GM19351 (cell line): ENCODE measurements around the gene DCANP1.
A peak's percentile ranks its signal among the peaks of the same experiment; 100 is the strongest.

ENCODE experiments used
- ATAC-seq: cut with Tn5 transposase; IDR thresholded peaks from one replicate; pipeline ENCODE4 v1.9.1; 2021; ENCODE audit warnings: mild to moderate bottlenecking, moderate library complexity; ENCODE audit not compliant: unreplicated experiment

The DCANP1 gene

GRCh38 chr5:135443161-135443960 lies 3.8 kb downstream of the DCANP1 start:
- ATAC-seq, result no peak

GRCh38 chr5:135442431-135443160 lies 4.6 kb downstream of the DCANP1 start:
- no peak for ATAC-seq

- ATAC-seq, result no peak
Measured at GRCh38 chr5:135441919-135442318, 5.2 kb downstream of the DCANP1 start.

DNA sequence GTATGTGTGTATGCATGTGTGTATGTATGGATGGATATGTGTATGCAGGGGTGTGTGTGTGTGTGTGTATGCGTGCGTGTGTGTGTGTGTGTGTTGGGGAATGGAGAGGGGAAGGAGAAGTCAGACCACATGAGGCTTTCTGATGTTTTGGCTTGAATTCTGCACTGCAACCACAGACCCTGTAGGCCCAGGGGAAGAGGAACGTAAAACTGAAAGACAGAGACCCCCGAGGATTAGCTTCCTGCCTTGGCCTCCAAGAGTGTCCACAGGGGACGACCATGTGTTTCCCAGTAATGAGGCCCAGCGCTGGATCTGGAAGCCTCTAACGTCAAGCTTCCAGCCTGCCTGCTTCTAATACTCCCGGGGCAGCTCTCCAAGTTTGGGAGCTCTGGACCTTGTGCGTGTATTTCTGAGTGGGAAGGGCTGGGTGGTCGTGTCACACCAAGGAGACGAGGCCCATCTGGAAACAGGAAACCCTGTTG lies 5.8 kb downstream of the DCANP1 start:
- ATAC-seq, result no peak

DNA sequence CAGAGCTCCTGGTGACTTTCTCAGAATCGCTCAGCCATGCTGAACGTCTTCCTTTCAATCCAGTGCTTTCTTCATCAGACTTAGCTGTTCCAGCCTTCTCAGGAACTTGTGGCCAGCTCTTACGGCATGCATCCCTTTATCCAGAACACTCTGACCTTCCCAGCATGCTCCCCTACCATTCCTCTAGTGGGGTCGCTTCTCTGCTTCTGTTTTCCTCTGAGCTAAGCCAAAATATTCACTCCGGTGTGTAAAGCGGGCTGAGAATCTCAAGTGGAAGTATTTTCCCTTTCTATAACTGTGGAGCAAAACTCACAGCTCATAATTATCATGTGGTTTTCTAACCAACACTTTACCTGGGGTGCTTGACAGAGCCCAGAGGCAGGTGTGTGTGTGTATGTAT lies 6.2 kb downstream of the DCANP1 start:
- no peak for ATAC-seq

- no peak for ATAC-seq
Measured at GRCh38 chr5:135439231-135440205, 7.6 kb downstream of the DCANP1 start.

GRCh38 chr5:135438636-135439221 lies 8.4 kb downstream of the DCANP1 start:
- no peak for ATAC-seq

DNA sequence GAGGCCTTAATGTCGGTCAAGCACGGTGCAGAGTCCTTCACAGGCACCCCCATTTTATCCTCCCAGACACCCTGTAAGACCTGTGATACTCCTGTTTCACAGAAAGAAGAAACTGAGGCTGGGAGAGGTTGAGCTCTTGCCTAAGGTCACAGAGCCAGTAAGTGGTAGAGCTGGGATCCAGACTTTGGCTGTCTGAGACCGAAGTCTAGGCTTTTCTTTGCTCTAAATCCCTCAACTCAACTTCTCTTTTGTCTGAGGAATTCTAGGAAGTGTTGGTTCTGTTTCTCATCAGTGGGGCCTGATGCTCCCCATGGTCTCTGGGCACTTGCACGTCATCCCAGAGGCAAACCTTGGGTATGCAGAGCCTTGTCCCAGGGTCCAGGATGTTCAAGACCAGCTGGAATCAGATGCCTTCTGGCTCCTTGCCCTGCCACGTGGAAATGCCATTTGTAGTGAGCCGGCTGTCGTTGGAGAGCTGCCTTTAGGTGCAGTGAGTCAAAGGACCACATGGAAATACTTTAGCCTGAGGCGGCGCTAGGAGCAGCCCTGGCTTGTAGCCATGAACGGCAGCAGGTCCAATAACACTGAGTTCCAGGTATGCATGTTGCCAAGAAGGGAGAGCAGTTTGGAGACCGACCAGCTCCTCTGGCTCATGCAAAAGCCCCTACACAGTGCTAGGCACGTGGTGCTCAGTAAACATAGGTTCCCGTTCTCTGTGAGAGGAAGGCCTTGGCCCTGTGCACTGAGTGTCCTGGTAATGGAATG lies 9.2 kb downstream of the DCANP1 start:
- ATAC-seq, result no peak

DNA sequence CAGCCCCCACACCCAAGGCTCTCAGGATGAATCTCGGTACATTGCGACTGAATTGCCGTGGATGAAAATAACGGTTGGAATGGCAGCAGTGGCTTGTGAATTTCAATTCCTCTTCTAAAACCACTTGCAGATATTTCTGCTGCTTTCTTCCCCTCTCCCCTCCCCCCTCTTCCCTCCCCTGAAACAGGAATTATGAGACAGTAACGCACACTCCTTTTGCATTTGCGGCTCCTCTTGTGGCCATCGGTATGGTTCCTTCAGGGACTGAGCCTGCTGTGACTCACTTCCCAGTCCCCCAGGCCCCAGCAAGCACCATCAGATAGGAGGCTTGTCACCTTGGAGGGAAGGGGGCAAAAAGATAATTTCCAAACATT lies 9.7 kb downstream of the DCANP1 start:
- ATAC-seq, result peak; percentile 34

DNA sequence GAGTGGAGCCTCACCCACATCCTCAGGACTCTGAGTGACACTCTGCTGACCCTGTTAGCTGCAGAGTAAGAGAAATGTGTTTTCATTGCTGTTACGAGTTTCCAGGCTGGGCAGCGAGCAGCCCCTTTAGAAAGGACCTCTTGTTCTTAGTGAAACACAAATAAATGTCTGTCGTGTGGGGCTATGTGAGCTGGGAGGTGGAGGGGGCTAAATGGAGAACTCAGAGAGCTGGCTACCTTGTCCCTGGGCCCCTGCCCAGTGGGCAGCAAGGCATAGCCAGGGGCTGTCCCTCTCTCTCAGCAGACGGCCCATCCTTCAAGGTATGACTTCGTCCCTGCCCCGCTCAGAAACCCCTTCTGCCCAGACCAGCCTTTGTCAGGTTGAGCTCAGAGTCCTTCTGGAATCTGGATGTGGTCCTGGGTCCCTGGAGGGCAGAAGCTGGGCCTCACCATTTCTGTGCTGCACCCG lies 10.2 kb downstream of the DCANP1 start:
- ATAC-seq, result peak; percentile 43

- no peak for ATAC-seq
Measured at GRCh38 chr5:135435467-135436330, 11.4 kb downstream of the DCANP1 start.

- ATAC-seq, result no peak
Measured at GRCh38 chr5:135434591-135435466, 12.3 kb downstream of the DCANP1 start.

- no peak for ATAC-seq
Measured at GRCh38 chr5:135433681-135434426, 13.3 kb downstream of the DCANP1 start.

DNA sequence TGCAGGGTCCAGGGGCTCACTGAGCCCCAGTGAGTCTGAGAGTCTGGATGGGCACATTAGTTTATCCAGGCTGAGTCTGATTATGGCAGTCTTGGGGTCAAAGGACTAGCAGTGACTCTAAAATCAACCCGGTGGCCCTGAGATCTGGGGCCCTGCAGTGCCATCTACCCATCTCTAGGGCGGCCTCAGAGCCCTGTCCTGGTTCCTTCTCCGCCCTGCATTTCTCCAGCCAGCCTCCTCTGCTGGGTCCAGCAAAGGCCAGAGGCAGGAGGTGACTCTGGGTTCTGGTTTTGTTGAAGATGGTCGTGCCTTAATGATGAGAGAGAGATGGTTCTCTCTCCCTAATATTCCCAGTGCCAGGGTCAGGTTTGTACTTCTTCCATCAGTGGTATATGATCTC lies 15.0 kb downstream of the DCANP1 start:
- ATAC-seq, result no peak

GRCh38 chr5:135430135-135430437 lies 17.1 kb downstream of the DCANP1 start:
- no peak for ATAC-seq

GRCh38 chr5:135429301-135430134 lies 17.6 kb downstream of the DCANP1 start:
- no peak for ATAC-seq
